GM13977 (cell line): ENCODE data around the gene LIN7C.

ENCODE experiments used
- DNase-seq: peaks from one replicate; pipeline ENCODE4 v3.0.0; 2012; ENCODE audit warnings: low spot score
- in situ Hi-C: fragments of 300-500 bp; cut with MboI; formaldehyde crosslinking; loops from one replicate; pipeline ENCODE4 v1.12.0; 2022; ENCODE audit warnings: low sequenced_read_pairs, low pct_unique_long_range_greater_than_20kb, mixed read lengths, inconsistent platforms; ENCODE audit not compliant: unreplicated experiment
- TF ChIP-seq, protein P1 (sequence below): IDR thresholded peaks from 2 replicates; pipeline ENCODE4 v1.5.1; 2012; ENCODE audit warnings: mild to moderate bottlenecking, control low read depth; ENCODE audit not compliant: insufficient read depth; ENCODE audit errors: extremely low read depth, missing control alignments

Gene LIN7C

DNA sequence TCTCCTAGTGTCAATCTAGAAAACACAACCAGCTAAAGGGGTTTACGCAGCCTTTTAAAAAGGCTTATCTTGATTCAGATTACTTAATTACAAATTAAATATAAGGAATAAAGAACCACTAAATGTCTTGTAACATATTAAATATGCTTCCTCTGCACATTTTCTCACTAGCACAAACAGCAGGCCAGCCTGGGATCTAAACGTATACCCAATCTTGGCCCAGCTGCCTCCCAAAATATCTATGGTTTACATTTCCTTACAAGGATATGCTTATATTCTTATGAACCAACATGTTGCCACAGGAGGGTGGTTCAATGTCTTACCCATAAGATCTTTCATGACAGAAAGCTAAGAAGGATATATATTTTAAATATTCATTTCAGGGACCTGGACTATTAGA is 41.7 kb downstream of the LIN7C start:
- in situ Hi-C loops: loop anchor here (10.0 kb wide), 1 partner anchor 280 kb away; no protein-coding TSS in a partner anchor
- TF ChIP-seq, protein P1, sequence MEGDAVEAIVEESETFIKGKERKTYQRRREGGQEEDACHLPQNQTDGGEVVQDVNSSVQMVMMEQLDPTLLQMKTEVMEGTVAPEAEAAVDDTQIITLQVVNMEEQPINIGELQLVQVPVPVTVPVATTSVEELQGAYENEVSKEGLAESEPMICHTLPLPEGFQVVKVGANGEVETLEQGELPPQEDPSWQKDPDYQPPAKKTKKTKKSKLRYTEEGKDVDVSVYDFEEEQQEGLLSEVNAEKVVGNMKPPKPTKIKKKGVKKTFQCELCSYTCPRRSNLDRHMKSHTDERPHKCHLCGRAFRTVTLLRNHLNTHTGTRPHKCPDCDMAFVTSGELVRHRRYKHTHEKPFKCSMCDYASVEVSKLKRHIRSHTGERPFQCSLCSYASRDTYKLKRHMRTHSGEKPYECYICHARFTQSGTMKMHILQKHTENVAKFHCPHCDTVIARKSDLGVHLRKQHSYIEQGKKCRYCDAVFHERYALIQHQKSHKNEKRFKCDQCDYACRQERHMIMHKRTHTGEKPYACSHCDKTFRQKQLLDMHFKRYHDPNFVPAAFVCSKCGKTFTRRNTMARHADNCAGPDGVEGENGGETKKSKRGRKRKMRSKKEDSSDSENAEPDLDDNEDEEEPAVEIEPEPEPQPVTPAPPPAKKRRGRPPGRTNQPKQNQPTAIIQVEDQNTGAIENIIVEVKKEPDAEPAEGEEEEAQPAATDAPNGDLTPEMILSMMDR: no peak
- DNase-seq: no peak

DNA sequence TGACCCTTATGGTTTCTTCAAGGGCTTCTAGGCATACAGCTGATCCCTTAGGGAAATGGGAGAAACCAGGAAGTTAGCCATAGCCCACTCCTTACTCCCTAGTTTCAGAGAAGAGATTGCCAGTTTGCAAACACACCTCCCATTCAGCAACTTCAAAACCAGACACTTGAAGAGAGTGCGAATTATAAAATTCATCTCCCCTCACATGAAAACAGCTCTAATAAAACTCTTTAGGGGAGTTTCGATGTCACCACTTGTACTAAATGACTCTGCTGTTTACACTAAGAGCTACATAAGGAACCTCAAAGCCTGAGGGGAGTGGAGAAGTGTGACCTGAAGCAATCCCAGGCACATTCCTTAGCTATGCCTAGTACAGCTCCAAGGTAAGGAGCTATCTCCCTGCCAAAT is 42.3 kb downstream of the LIN7C start:
- TF ChIP-seq, protein P1: no peak
- in situ Hi-C loops: loop anchor here (10.0 kb wide), 1 partner anchor 279 kb away; no protein-coding TSS in a partner anchor
- no peak for DNase-seq

DNA sequence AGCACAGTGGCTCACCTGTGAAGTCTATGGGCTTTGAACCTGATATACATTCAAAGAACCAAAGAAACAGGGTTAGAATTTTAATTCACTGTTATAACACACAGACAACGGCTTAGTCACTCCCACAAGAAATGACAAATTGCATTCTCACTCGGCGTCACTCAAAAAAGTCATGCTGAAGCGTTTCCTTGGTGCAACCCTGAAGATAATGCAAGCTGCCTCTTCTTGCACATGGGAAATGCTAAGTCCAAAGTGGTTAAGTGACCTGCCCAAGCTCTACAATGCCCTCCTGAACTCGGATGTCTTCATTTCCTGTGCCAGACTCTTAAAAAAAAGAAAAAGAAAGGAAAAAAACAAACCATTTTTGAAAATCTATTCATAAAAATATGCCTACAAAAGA is 44.0 kb downstream of the LIN7C start:
- no peak for DNase-seq
- TF ChIP-seq, protein P1: no peak
- in situ Hi-C loops: loop anchor here (10.0 kb wide), 1 partner anchor 278 kb away; no protein-coding TSS in a partner anchor

DNA sequence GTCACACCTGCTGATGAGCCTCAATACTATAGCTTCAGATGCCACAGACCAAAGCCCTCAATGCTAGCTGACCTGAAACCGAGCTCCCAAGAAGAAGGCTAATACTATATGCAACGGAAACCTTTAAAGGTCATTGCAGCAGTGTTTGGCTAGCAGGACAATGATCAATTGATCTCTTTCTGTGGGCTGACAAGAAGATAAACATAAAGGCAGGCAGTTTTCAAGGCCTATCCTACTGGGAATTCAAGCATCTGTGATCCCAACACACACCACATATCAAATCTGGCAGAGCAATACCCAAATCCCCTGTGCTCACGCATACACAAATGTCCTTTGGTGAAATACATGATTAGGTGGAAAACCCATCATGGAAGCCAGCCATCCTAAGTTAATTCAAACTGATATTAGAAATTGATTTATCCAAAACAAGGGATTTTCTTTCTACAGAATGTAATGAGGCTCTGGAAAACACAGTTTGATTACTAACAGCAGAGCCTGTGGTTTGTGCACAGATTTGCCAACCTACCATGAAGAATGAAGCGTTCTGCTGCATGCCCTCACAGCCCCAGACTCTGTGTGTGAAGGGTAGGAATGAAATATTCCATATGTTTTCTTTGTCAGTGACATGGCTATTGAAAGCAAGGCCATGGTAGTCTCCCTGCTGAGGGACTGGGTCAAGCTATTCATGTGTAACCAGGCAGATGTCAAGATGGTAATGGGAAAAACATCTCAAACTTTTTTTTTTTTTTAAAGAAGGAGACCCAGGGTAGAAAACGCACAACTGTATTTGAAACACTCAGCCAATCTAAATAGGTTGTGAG is 46.2 kb downstream of the LIN7C start:
- in situ Hi-C loops: loop anchor here (10.0 kb wide), 1 partner anchor 276 kb away; no protein-coding TSS in a partner anchor
- TF ChIP-seq, protein P1: no peak
- no peak for DNase-seq

DNA sequence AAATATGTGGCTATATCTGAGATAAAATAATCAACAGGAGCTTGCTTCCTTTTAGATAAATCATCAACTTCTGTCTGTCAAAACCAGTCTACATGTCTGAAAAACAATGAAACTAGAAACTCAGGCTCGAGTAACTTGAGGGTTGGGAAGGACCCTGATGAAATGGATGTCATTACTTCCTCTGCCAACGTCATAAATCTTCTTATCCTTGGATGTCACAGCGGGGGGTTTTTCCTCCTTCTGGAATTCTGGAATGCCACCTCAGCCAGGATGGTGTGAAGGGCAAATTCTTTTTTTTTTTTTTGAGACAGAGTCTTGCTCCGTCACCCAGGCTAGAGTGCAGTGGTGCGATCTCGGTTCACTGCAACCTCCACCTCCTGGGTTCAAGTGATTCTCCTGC is 47.4 kb downstream of the LIN7C start:
- TF ChIP-seq, protein P1: no peak
- no peak for DNase-seq
- in situ Hi-C loops: no loop called here

DNA sequence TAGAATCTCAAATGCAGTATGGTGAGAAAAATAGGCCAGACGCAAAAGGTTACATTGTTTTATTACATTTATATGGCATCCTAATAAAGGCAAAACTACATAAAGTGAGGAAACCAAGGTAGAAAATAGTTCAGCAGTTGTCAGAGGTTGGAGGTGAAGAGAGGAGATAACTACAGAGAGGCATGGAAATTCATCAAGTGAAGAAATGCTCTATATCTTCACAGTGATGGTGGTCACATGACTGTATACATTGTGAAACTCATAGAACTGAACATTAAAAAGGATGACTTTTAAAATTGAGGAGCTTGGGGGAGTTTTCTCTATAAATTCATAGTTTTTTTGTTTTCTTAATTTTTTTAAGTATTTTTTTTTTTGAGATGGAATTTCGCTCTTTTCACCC is 48.4 kb downstream of the LIN7C start:
- TF ChIP-seq, protein P1: no peak
- DNase-seq: no peak
- in situ Hi-C loops: no loop called here
